A549 (cell line): ENCODE data around the gene ORC4. TPM values are rescaled to one million over a fixed set of nuclear protein-coding genes. Genes with fewer than 3 reads are reported as not detected.

Experiments used
- ATAC-seq, 2 experiments: fragments of 200-7000 bp in 1 of 2; fragments of >200 bp in 1 of 2; cut with Nextera tagmentation in 1 of 2; cut with Tn5 transposase in 1 of 2; 3 replicates each; pipeline versions ENCODE4 v1.8.0 to v1.9.1; 2018 to 2020; ENCODE audit warnings: mild to moderate bottlenecking in 1 of 2, moderate library complexity in 1 of 2
- CTCF ChIA-PET: fragments of 300-600 bp; sonication (Branson Sonifier 250); formaldehyde crosslinking; extraction: SDS; loops from one replicate; lab custom pipeline; 2021; ENCODE audit warnings: antibody characterized with exemption, inconsistent platforms; lab: Yijun Ruan, JAX
- POLR2A ChIA-PET: fragments of 350-600 bp; formaldehyde crosslinking; extraction: SDS; loops from one replicate; lab custom pipeline; 2021; ENCODE audit warnings: antibody characterized with exemption, inconsistent platforms; lab: Yijun Ruan, JAX
- DNase-seq, 2 experiments: peaks; one replicate each; pipeline versions ENCODE4 v3.0.0 to v3.0.0-alpha.2; 2011 to 2016; ENCODE audit warnings: low read depth in 1 of 2, low spot score in 1 of 2
- FAIRE-seq: peaks from 2 replicates; lab custom pipeline; 2011; peaks lifted over from hg19 to GRCh38; lab: Jason Lieb, UNC
- H3K27ac ChIP-seq, 2 experiments: fragments of >200 bp; sonication (Bioruptor Twin); formaldehyde crosslinking; 3 replicates each; pipeline ENCODE4 v1.5.1; 2016 to 2017
- H3K4me1 ChIP-seq: fragments of >200 bp; sonication (Bioruptor Twin); formaldehyde crosslinking; 3 replicates; pipeline ENCODE4 v1.6.1; 2016
- H3K4me2 ChIP-seq: fragments of >200 bp; sonication (Bioruptor Twin); formaldehyde crosslinking; 3 replicates; pipeline ENCODE4 v1.6.1; 2016
- H3K4me3 ChIP-seq: fragments of >200 bp; sonication (Bioruptor Twin); formaldehyde crosslinking; 3 replicates; pipeline ENCODE4 v1.5.1; 2016
- H3K9me3 ChIP-seq: fragments of >200 bp; sonication (Bioruptor Twin); formaldehyde crosslinking; 3 replicates; pipeline ENCODE4 v1.6.1; 2016
- ATOH8 ChIP-seq: fragments of 250-450 bp; sonication (Bioruptor Pico); IDR thresholded peaks from 2 replicates; pipeline ENCODE4 v1.5.0; 2020; ENCODE audit warnings: low read depth, mild to moderate bottlenecking, moderate library complexity
- BHLHE40 ChIP-seq: IDR thresholded peaks from 2 replicates; pipeline ENCODE4 v1.6.1; 2012; ENCODE audit warnings: low read depth, low read length, inconsistent platforms
- CBX8 ChIP-seq: fragments of 200-600 bp; sonication (generic); IDR thresholded peaks from 2 replicates; pipeline ENCODE4 v1.6.1; 2016
- CHD2 ChIP-seq: fragments of 150-350 bp; IDR thresholded peaks from 2 replicates; pipeline ENCODE4 v1.6.1; 2014; ENCODE audit warnings: low read length; ENCODE audit not compliant: partially characterized antibody
- CHD4 ChIP-seq: fragments of 200-600 bp; sonication (generic); IDR thresholded peaks from 2 replicates; pipeline ENCODE4 v1.6.1; 2016; ENCODE audit warnings: antibody characterized with exemption, mild to moderate bottlenecking, borderline replicate concordance
- EHMT2 ChIP-seq: fragments of 200-600 bp; sonication (generic); IDR thresholded peaks from 2 replicates; pipeline ENCODE4 v1.6.1; 2016; ENCODE audit warnings: antibody characterized with exemption, low read depth, mild to moderate bottlenecking, moderate library complexity
- EP300 ChIP-seq, 2 experiments: fragments of >200 bp; sonication (Bioruptor Twin); formaldehyde crosslinking; IDR thresholded peaks; 2 replicates in 1 of 2; 3 replicates in 1 of 2; pipeline ENCODE4 v1.6.1; 2016 to 2017
- ESRRA ChIP-seq: fragments of 150-350 bp; IDR thresholded peaks from 2 replicates; pipeline ENCODE4 v1.6.1; 2014; ENCODE audit warnings: mild to moderate bottlenecking, low read length, borderline replicate concordance
- GATA3 ChIP-seq: IDR thresholded peaks from 2 replicates; pipeline ENCODE4 v1.6.1; 2012; ENCODE audit warnings: borderline replicate concordance
- HDAC2 ChIP-seq: fragments of 200-600 bp; sonication (generic); IDR thresholded peaks from 2 replicates; pipeline ENCODE4 v1.6.1; 2016
- HES2 ChIP-seq: fragments of >200 bp; sonication (Bioruptor Twin); formaldehyde crosslinking; IDR thresholded peaks from 2 replicates; pipeline ENCODE4 v1.6.1; 2016
- HOXA7 ChIP-seq: fragments of 250-450 bp; sonication (Bioruptor Pico); IDR thresholded peaks from 2 replicates; pipeline ENCODE4 v1.5.0; 2020; ENCODE audit warnings: mild to moderate bottlenecking, moderate library complexity
- HOXB13 ChIP-seq: fragments of 250-450 bp; sonication (Bioruptor Pico); IDR thresholded peaks from 2 replicates; pipeline ENCODE4 v1.5.0; 2020; ENCODE audit warnings: low read depth, mild to moderate bottlenecking, moderate library complexity
- HOXB5 ChIP-seq: fragments of 250-450 bp; sonication (Bioruptor Pico); IDR thresholded peaks from 2 replicates; pipeline ENCODE4 v1.5.0; 2020; ENCODE audit warnings: mild to moderate bottlenecking, moderate library complexity
- KDM1A ChIP-seq: fragments of 200-600 bp; sonication (generic); IDR thresholded peaks from 2 replicates; pipeline ENCODE4 v1.6.1; 2016; ENCODE audit warnings: low read depth, mild to moderate bottlenecking
- KDM5A ChIP-seq: fragments of 200-600 bp; sonication (generic); IDR thresholded peaks from 2 replicates; pipeline ENCODE4 v1.6.1; 2016; ENCODE audit warnings: antibody characterized with exemption, mild to moderate bottlenecking
- MAZ ChIP-seq: fragments of 150-350 bp; IDR thresholded peaks from 2 replicates; pipeline ENCODE4 v1.6.1; 2014; ENCODE audit warnings: antibody characterized with exemption, low read depth, low read length, borderline replicate concordance
- MYC ChIP-seq: IDR thresholded peaks from 2 replicates; pipeline ENCODE4 v1.6.1; 2012; ENCODE audit warnings: mild to moderate bottlenecking, inconsistent platforms, low read length, improper control_type of control experiment, borderline replicate concordance
- NFE2L2 ChIP-seq: fragments of 150-350 bp; conservative IDR thresholded peaks from 2 replicates; pipeline ENCODE4 v1.6.1; 2014; ENCODE audit warnings: low read length
- NPAS2 ChIP-seq: fragments of 250-450 bp; sonication (Bioruptor Pico); IDR thresholded peaks from 2 replicates; pipeline ENCODE4 v1.8.0; 2022; ENCODE audit warnings: mild to moderate bottlenecking, moderate library complexity, borderline replicate concordance
- PBX3 ChIP-seq: IDR thresholded peaks from 2 replicates; pipeline ENCODE4 v1.6.1; 2012
- PHF8 ChIP-seq: fragments of 200-600 bp; sonication (generic); IDR thresholded peaks from 2 replicates; pipeline ENCODE4 v1.6.1; 2016; ENCODE audit warnings: low read depth, mild to moderate bottlenecking, antibody characterized with exemption, moderate library complexity, borderline replicate concordance
- POLR2A ChIP-seq: IDR thresholded peaks from 2 replicates; pipeline ENCODE4 v1.6.1; 2012; ENCODE audit warnings: mild to moderate bottlenecking, low read length
- RAD21 ChIP-seq, 2 experiments: fragments of >200 bp in 1 of 2; sonication (Bioruptor Twin) in 1 of 2; formaldehyde crosslinking in 1 of 2; IDR thresholded peaks in 1 of 2; conservative IDR thresholded peaks in 1 of 2; 2 replicates in 1 of 2; 3 replicates in 1 of 2; pipeline ENCODE4 v1.6.1; 2012 to 2018; ENCODE audit warnings: inconsistent platforms in 1 of 2
- RCOR1 ChIP-seq: fragments of 150-350 bp; IDR thresholded peaks from 2 replicates; pipeline ENCODE4 v1.6.1; 2014; ENCODE audit warnings: antibody characterized with exemption, low read length, low read depth
- RFX5 ChIP-seq: fragments of 450-650 bp; IDR thresholded peaks from 2 replicates; pipeline ENCODE4 v1.7.1; 2014; ENCODE audit warnings: antibody characterized with exemption, mild to moderate bottlenecking, moderate library complexity
- RNF2 ChIP-seq: fragments of 200-600 bp; sonication (generic); IDR thresholded peaks from 2 replicates; pipeline ENCODE4 v1.6.1; 2016; ENCODE audit warnings: low read depth, mild to moderate bottlenecking, antibody characterized with exemption, moderate library complexity, borderline replicate concordance
- TFCP2L1 ChIP-seq: fragments of 250-450 bp; sonication (Bioruptor Pico); IDR thresholded peaks from 2 replicates; pipeline ENCODE4 v1.5.0; 2021; ENCODE audit warnings: mild to moderate bottlenecking
- TP53 ChIP-seq: fragments of 250-450 bp; sonication (Bioruptor Pico); IDR thresholded peaks from 2 replicates; pipeline ENCODE4 v1.5.0; 2021; ENCODE audit warnings: mild to moderate bottlenecking, moderate library complexity
- ZFP36 ChIP-seq: fragments of 450-650 bp; IDR thresholded peaks from 2 replicates; pipeline ENCODE4 v1.6.1; 2014; ENCODE audit warnings: borderline replicate concordance; ENCODE audit not compliant: partially characterized antibody
- ZNF302 ChIP-seq: fragments of 250-450 bp; sonication (Bioruptor Pico); IDR thresholded peaks from 2 replicates; pipeline ENCODE4 v1.9.0; 2021; ENCODE audit warnings: inconsistent platforms, mild to moderate bottlenecking, moderate library complexity
- WGBS: methylation state at CpG from one replicate; pipeline ENCODE4 v1.1.6; 2017; ENCODE audit errors: missing lambda C conversion rate; 5-methylcytosine and 5-hydroxymethylcytosine counted together
- polyA plus RNA-seq, 4 experiments: library from polyadenylated mRNA; depleted of rRNA in 3 of 4; stranded (reverse); fragments of >200 nt; fragmentation: RNase III in 1 of 4; extraction: RNeasy Plus Mini Kit Qiagen cat#74134 plus additional on column Dnase treatment in 1 of 4; gene quantifications; 2 replicates in 3 of 4; 3 replicates in 1 of 4; pipeline ENCODE4 v1.2.3, GENCODE V29; 2011 to 2017

ORC4 gene
- polyA plus RNA-seq, 2 of the 4 experiments (the other 2 are of a cell fraction): 38.5 to 99.1 TPM

GRCh38 chr2:148063633-148064032, 43.1 kb upstream of the ORC4 start:
- no peak overlapping the region for H3K4me3 ChIP-seq
- DNase-seq (no peak), ATAC-seq (no peak), FAIRE-seq (no peak)
- WGBS: 79% methylated on average over 2 of the region's 2 CpGs
- TF ChIP-seq CHD4: no peak
- no peak for TF ChIP-seq CBX8
- no peak for TF ChIP-seq RNF2
- TF ChIP-seq HOXB13 (CRISPR knock-in tag): no peak
- TF ChIP-seq POLR2A: no peak
- no peak for TF ChIP-seq ATOH8
- TF ChIP-seq RCOR1: no peak
- no peak for TF ChIP-seq ZNF302 (CRISPR knock-in tag)
- no peak for TF ChIP-seq NPAS2 (CRISPR knock-in tag)
- no peak for TF ChIP-seq KDM5A
- no peak for TF ChIP-seq EHMT2
- no peak for TF ChIP-seq HES2
- TF ChIP-seq PHF8: no peak
- TF ChIP-seq ZFP36: no peak
- no peak for TF ChIP-seq HOXB5
- TF ChIP-seq GATA3: no peak
- TF ChIP-seq ESRRA: no peak
- TF ChIP-seq RAD21 (conservative IDR thresholded peaks at IDR 0.05 in 1 of 2, IDR thresholded peaks at IDR 0.05 in 1 of 2): no peak
- H3K4me2 ChIP-seq: no peak overlapping the region
- no peaks in the 10 kb centered on the region for H3K9me3 ChIP-seq
- ChIA-PET POLR2A (no interaction called here), CTCF (no interaction called here)
- no peaks in the 10 kb centered on the region; the same call in 2 of the 3 replicates for H3K4me1 ChIP-seq
- no peak overlapping the region for H3K27ac ChIP-seq

GRCh38 chr2:148058641-148059040, 38.1 kb upstream of the ORC4 start:
- ChIA-PET CTCF (no interaction called here), POLR2A (no interaction called here)
- Histone ChIP-seq H3K4me1 (no peaks in the 10 kb centered on the region; the same call in 2 of the 3 replicates), H3K27ac (no peak overlapping the region), H3K4me3 (no peak overlapping the region), H3K9me3 (no peaks in the 10 kb centered on the region), H3K4me2 (no peak overlapping the region)
- WGBS: 91% methylated on average over 1 of the region's 1 CpG
- ATAC-seq (no peak), DNase-seq (no peak), FAIRE-seq (no peak)
- no peak for TF ChIP-seq RFX5
- no peak for TF ChIP-seq KDM1A
- TF ChIP-seq KDM5A: no peak
- no peak for TF ChIP-seq EP300 (IDR thresholded peaks at IDR 0.05)
- TF ChIP-seq NFE2L2: no peak
- TF ChIP-seq TFCP2L1 (CRISPR knock-in tag): no peak
- no peak for TF ChIP-seq GATA3
- no peak for TF ChIP-seq NPAS2 (CRISPR knock-in tag)
- no peak for TF ChIP-seq RAD21 (conservative IDR thresholded peaks at IDR 0.05 in 1 of 2, IDR thresholded peaks at IDR 0.05 in 1 of 2)
- no peak for TF ChIP-seq TP53 (CRISPR knock-in tag)
- no peak for TF ChIP-seq PBX3
- TF ChIP-seq BHLHE40: no peak
- no peak for TF ChIP-seq HDAC2
- TF ChIP-seq CHD2: no peak
- no peak for TF ChIP-seq ZFP36
- TF ChIP-seq MAZ: no peak
- no peak for TF ChIP-seq MYC
- no peak for TF ChIP-seq HOXA7
